ENCODE data around the gene TNFAIP8L2. TPM values are rescaled to one million over a fixed set of nuclear protein-coding genes. Genes with fewer than 3 reads are reported as not detected.

Gene TNFAIP8L2
- total RNA-seq, 1 donor from 2014 or later: not detected

GRCh38 chr1:151128800-151129199 lies 27.6 kb upstream of the TNFAIP8L2 start:
- Histone ChIP-seq H3K27me3 (no peaks in the 10 kb centered on the region), H3K4me1 (no peaks in the 10 kb centered on the region), H3K9me3 (no peaks in the 10 kb centered on the region), H3K27ac (no peak overlapping the region), H3K4me3 (no peak overlapping the region), H3K36me3 (peaks cover 0 to 4% of the 10 kb centered on the region in 2 donors)
- intact Hi-C loops (cut with DNase I): no loop called here
- TF ChIP-seq, protein P1, sequence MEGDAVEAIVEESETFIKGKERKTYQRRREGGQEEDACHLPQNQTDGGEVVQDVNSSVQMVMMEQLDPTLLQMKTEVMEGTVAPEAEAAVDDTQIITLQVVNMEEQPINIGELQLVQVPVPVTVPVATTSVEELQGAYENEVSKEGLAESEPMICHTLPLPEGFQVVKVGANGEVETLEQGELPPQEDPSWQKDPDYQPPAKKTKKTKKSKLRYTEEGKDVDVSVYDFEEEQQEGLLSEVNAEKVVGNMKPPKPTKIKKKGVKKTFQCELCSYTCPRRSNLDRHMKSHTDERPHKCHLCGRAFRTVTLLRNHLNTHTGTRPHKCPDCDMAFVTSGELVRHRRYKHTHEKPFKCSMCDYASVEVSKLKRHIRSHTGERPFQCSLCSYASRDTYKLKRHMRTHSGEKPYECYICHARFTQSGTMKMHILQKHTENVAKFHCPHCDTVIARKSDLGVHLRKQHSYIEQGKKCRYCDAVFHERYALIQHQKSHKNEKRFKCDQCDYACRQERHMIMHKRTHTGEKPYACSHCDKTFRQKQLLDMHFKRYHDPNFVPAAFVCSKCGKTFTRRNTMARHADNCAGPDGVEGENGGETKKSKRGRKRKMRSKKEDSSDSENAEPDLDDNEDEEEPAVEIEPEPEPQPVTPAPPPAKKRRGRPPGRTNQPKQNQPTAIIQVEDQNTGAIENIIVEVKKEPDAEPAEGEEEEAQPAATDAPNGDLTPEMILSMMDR (IDR thresholded peaks at IDR 0.05): no peak
- no peak for DNase-seq (ENCODE audit: low spot score in 2 of 2)

GRCh38 chr1:151130987-151131586 lies 25.4 kb upstream of the TNFAIP8L2 start:
- Histone ChIP-seq H3K36me3 (peaks cover under 1% of the 10 kb centered on the region in 2 donors), H3K4me1 (no peaks in the 10 kb centered on the region), H3K27me3 (no peaks in the 10 kb centered on the region), H3K27ac (peak overlapping the region; percentile 25 to 44), H3K9me3 (no peaks in the 10 kb centered on the region), H3K4me3 (peak overlapping the region; percentile 45 to 62)
- intact Hi-C loops (cut with DNase I): no loop called here
- TF ChIP-seq, protein P1 (IDR thresholded peaks at IDR 0.05): no peak
- DNase-seq (ENCODE audit: low spot score in 2 of 2): peak in 1 of 2 donors; percentile 89

- TF ChIP-seq, protein P1 (IDR thresholded peaks at IDR 0.05): no peak
- Histone ChIP-seq H3K36me3 (peaks cover 4 to 5% of the 10 kb centered on the region in 2 donors), H3K4me3 (peak overlapping the region; percentile 45 to 62), H3K4me1 (no peaks in the 10 kb centered on the region), H3K27me3 (no peaks in the 10 kb centered on the region), H3K27ac (peak overlapping the region; percentile 25 to 44), H3K9me3 (no peaks in the 10 kb centered on the region)
- intact Hi-C loops (cut with DNase I): no loop called here
- DNase-seq (ENCODE audit: low spot score in 2 of 2): no peak
These were observed 24.6 kb upstream of the TNFAIP8L2 start for GRCh38 chr1:151131701-151132334.

DNA sequence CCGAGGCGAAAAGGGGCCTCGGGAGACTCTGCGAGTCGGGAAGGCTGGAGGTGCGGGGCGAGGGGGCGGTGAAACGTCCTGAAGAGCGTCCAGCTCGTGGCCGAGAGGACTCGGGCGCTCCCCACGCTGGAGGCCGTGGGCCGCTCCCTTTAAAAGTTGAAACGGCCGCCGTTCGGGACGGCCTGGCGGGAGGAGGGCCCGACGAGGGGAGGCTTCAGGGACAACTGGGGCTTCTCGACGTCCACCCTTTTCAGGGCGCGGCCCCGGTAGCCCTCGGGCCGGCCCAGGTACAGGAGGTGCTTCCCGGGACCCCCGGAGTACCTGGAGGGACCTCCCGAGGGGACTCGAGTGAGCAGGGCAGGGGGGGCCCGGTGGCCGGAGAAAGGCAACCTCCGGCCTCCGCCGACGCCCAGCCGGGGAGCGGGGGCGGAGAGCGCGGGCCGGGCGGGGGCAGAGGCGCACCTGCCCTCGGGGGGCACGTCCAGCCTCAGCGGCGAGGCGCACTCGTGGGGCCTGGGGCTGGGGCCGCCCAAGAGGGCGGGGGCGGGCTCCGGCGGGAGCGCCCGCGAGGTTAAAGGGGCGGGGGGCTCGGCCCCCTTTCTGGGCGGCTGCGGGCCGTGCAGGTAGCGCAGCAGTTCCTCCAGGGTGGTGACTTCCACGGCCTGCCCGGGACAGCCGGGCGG lies 24.0 kb upstream of the TNFAIP8L2 start:
- Histone ChIP-seq H3K27ac (no peak overlapping the region), H3K36me3 (peaks cover 4 to 7% of the 10 kb centered on the region in 2 donors), H3K4me1 (no peaks in the 10 kb centered on the region), H3K27me3 (no peaks in the 10 kb centered on the region), H3K9me3 (no peaks in the 10 kb centered on the region), H3K4me3 (no peak overlapping the region)
- no peak for DNase-seq (ENCODE audit: low spot score in 2 of 2)
- intact Hi-C loops (cut with DNase I): no loop called here
- TF ChIP-seq, protein P1 (IDR thresholded peaks at IDR 0.05): no peak

GRCh38 chr1:151133018-151133806 lies 23.2 kb upstream of the TNFAIP8L2 start:
- intact Hi-C loops (cut with DNase I): no loop called here
- Histone ChIP-seq H3K36me3 (peaks cover 4 to 7% of the 10 kb centered on the region in 2 donors), H3K4me3 (no peak overlapping the region), H3K27me3 (no peaks in the 10 kb centered on the region), H3K4me1 (no peaks in the 10 kb centered on the region), H3K9me3 (no peaks in the 10 kb centered on the region), H3K27ac (no peak overlapping the region)
- TF ChIP-seq, protein P1 (IDR thresholded peaks at IDR 0.05): no peak
- DNase-seq (ENCODE audit: low spot score in 2 of 2): no peak
